Measurements from ENCODE around the gene RHOBTB1.
"Not testable (repeated sequence)": the region's sequence is repeated elsewhere in the genome, so short reads cannot be mapped to it uniquely, and the experiment has no call there.

RHOBTB1 gene

DNA sequence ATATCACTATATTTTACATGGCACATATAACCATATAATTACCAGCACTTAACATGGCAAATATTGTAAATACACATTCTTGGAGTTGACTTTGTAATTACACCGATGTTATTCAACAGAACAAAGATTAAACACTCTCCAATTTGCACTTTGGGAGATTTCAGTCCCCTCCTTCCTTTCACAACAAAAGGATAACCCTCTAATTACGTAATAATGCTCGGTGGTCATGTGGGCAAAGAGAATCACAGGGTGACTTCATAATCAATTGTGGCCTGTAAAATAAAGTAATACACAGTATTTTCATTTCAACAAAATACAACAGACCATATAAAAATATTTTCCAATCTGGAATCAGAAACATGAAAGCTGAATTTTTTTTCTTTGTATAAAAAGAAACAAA is 73.2 kb downstream of the RHOBTB1 start:
- in situ Hi-C loops (cut with HindIII; ENCODE audit: low sequenced_read_pairs) = no loop called here

DNA sequence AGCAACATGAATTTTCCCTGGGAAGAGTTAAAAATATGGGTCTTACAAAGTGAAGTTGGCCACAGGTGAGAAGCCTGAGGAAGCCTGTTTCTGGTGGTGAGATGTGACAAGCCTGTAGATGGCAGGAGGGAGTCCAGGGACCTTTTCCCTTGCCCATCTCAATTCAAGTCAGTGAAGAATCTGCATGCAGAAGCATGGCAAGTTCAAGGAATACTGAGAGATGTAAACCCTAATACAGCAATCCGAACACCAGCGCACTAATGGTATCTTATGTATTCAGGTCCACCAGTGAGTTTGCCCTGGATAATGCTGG is 73.6 kb downstream of the RHOBTB1 start:
- in situ Hi-C loops (cut with HindIII; ENCODE audit: low sequenced_read_pairs) = no loop called here

DNA sequence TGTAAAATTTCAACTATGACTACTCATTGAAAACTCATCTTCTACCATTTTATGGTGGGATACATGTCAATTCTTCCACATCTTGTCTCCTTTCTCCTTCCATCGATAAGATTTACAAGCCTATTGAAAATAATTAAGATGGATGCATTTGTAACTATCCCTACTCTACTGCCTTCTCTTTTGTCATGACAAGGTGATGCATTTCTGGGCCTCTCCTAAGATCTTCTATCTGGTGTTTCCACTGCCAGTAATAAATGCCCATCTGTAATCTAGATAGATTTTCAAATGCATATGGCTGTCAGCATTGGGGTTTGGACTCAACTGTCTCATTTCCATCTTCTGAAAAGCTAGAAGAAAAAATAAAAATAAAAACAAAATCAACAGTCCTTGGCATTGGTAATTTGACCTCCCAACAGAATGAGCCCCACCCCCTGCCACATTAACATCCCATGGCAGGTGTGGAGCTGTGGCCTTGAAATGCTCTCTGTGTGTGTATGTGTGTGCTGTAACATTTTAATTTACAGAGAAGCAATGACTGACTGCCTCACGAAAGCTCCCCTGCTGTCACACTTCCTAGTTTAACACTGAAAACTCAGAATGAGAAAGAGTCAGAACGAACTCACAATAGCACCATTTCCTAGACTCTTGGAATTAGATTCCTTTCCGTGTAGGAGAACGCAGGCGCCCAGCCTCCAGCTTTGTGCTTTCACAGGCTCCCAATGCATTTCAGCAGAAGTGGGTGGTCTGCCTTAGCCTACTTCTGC is 74.2 kb downstream of the RHOBTB1 start:
- in situ Hi-C loops (cut with HindIII; ENCODE audit: low sequenced_read_pairs) = no loop called here

DNA sequence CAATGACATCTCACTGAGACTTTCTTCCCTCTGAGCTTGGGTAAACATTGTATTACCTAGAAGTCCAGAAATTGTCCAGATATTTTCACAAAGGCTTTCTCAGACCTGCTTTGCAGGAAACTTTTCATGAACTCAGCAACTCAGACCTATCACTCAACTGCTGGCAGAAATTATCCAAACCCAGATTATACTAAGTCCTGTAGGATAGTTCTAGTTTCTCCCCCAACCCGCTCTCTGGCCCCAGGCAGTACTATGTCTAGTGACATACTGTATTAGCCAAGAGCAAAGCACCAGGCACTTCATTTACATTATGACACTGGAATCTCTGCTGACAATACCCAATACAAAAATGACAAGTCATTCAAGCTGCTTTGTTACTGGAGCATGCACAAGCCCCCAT is 75.0 kb downstream of the RHOBTB1 start:
- in situ Hi-C loops (cut with HindIII; ENCODE audit: low sequenced_read_pairs) = no loop called here

DNA sequence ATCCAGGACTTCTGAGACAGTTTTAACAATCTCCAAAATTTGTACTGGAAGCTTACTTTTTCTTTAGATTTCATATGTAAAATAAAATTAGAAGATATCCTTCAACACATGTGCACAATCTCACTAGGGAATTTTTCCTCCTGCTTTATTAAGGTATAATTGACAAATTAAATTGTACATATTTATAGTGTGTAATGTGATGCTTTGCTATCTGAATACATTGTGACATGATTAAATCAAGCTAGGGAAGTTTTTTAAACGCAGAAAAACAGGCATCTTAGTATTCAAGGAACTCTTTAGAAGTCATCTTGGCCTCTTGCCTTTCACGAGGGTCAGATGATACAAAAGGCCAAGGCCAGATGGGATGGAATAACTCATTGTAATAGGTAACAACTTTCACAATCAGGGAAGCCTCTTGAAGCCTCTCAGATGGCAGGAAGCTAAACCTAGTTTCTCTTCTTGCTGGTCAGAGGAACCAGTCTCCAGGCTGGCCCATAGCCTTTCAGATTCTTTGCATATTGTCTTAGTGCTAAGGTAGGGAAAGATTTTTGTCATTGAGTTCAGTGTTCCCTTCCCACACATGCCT is 78.7 kb downstream of the RHOBTB1 start:
- in situ Hi-C loops (cut with HindIII; ENCODE audit: low sequenced_read_pairs) = no loop called here

DNA sequence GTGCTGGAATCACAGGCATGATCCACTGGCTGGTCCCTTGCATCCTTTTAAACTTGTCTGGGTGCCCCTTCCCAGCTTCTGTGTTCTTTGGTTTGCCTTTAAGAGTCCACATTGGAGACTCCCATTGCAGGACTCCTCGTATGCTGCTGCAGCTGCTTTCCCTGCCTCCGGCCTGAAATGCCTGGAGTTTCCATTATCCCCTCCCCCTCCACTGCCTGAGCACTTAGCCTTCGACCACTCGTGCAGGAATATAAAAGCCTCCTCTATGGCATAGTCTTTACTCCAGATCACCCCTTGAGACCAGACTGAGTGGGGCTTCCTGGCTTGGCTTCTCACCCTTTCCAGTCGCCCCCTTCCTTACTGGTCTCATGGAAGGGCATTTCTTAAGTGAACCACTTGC is 80.2 kb downstream of the RHOBTB1 start:
- in situ Hi-C loops (cut with HindIII; ENCODE audit: low sequenced_read_pairs) = no loop called here

DNA sequence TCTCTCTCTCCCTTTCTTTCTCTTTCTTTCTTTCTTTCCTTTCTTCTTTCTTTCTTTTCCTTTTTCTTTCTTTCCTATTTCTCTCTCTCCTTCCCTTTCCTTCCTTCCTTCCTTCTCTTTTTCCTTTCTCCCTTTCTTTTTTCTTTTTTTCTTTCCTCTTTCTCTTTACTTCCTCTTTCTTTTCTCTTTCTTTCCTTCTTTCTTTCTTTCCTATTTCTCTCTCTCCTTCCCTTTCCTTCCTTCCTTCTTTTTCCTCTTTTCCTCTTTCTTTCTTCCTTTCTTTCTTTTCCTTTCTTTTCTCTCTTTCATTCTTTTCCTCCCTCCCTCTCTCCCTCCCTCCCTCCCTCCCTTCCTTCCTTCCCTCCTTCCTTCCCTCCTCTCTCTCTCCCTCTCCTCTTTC is 81.5 kb downstream of the RHOBTB1 start:
- in situ Hi-C loops (cut with HindIII; ENCODE audit: low sequenced_read_pairs) = no loop called here

DNA sequence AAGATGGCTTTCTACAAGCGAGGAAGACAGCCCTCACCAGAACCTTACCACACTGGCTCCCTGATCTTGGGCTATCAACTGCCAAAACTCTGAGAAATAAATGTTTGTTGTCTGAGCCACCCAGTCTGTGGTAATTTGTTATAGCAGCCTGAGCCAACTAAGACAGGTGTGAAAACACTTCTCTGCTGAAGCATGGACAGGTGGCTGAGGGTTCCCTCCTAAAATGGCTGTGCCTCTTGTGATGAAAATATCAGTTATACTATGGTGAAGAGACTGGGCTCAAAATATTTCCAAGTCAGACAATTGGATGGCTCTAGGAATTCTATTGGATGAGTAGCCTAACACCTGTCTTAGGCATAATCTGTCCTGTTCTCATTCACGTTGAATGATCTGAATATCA is 87.6 kb downstream of the RHOBTB1 start:
- in situ Hi-C loops (cut with HindIII; ENCODE audit: low sequenced_read_pairs) = no loop called here

DNA sequence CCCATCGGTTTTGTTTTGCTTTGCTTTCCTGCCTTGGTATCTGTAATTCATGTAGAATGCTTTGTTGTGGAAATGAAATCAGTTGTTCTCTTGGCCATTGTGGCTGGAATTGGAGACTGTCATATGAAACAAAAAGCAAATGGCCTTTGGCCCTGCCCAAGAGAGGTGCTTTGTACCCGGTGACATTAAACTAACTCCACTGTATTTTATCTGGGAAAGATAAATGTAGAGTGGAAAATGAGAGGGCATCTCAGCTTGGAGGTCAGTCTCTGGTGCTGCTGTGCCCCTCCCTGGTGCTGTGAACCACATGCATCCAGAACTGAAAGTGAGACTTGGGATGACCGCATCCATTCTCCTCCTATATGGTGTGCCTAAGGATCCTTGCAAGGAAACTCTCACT is 90.3 kb downstream of the RHOBTB1 start:
- in situ Hi-C loops (cut with HindIII; ENCODE audit: low sequenced_read_pairs) = no loop called here

DNA sequence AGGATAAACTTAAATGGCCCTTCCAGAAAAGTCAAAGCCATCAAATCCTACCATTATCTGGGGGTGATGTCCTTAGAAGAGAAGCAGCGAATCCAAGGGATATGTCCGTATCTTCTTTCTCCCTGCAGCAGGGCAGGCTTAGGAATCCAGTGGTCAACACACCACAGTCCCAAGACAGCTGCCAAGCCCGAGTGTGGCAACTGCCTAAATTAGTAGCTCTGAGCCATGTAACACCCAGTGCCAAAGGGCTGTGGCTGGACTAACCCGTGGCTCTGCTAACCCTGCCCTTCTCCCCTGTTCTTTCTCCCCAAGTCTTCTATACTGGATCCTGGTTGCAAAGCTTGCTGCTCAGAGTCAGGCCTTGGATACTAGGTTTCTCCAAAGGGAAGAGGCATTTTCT is 90.9 kb downstream of the RHOBTB1 start:
- in situ Hi-C loops (cut with HindIII; ENCODE audit: low sequenced_read_pairs) = no loop called here

DNA sequence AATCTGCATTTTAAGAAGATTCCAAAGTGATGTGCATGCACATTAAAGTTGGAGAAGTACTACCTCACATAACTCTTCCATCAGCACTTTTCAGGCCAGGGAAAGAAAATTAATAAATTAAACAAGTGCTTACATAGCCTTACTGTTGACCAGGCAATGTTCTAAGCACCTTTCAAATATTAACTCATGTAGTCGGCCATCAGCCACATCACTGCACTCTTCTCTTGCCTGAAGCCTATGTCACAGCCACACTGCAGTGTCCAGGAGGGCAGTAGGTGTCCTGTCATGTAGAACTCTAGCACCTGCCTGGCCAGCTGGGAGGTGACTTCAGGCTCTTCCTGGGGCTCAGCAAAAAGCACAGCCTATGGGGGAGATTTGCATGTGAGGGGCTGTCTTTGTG is 94.2 kb downstream of the RHOBTB1 start:
- in situ Hi-C loops (cut with HindIII; ENCODE audit: low sequenced_read_pairs) = no loop called here

DNA sequence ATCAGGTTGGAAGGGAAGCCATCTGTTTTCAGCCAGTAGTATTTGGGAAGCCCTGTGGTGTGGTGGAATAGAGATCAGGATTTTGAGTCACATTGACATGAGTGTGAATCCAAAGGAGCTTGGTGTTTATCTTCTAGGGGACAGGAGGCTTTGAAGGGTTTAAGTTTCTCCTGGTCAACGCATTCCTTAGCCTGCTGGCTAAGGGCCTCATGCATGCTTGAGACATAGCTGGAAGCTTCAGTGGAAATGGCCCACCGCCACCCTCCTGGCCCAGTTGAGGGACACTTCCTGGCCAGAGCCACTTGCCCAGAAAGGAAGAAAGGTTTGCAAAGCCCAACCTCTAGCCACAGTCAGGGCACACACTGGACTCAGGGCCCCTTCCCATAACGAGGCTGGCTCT is 94.8 kb downstream of the RHOBTB1 start:
- in situ Hi-C loops (cut with HindIII; ENCODE audit: low sequenced_read_pairs) = no loop called here

DNA sequence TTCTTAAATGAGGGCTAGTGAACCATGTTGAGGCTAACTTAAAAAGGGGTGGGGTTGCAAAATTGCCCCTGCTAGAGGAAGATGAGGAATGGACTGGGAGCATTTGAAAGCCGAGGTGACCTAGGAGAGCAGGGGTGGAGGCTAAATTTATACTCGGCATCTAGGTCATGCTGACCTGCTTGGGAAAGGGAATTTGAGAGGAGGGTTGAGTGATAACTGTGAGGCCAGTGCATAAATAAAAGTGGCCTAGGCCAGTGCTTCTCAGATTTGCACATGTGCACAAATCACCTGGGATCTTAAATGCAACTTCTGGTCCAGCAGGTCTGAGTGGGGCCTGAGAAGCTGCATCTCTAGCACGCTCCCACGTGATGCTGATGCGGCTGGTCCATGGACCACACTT is 95.3 kb downstream of the RHOBTB1 start:
- in situ Hi-C loops (cut with HindIII; ENCODE audit: low sequenced_read_pairs) = no loop called here

DNA sequence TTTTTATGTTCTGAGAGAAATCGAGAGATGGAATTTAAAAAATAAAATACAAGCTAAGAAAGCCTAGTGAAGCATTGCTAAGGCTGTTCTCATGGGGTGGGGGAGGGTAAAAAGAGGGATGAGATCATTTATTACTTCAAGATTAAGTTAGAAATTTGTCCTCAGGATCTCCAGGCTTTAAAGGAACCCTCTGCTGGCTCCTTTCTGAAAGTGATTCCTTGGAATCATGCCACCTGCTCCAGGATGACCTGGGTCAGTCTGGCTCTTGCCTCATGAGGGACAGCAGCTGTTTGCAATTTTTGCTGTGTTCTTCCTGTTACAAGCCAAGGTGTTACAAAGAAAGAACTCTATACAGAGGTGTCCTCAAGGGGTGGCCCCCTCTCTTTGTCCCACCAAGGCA is 95.9 kb downstream of the RHOBTB1 start:
- in situ Hi-C loops (cut with HindIII; ENCODE audit: low sequenced_read_pairs) = no loop called here

DNA sequence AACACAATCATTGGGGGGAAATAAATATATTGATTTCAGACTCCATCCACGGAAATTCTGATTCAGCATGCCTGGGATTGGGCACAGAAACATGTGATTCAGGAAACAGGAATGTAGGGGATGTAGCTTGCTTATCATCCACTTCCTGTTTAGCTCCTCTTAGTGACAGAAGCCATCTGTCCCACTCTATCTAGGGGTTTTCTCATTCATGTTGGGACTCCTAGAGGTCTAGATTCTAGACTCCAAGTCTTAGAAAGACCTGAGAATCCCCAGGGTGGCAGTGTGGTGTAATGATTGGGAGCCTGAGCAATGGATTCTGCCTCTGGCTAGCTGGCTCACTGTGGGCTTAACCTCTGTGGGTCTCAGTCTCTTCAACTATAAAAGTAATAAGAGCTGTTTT is 97.8 kb downstream of the RHOBTB1 start:
- in situ Hi-C loops (cut with HindIII; ENCODE audit: low sequenced_read_pairs) = no loop called here

DNA sequence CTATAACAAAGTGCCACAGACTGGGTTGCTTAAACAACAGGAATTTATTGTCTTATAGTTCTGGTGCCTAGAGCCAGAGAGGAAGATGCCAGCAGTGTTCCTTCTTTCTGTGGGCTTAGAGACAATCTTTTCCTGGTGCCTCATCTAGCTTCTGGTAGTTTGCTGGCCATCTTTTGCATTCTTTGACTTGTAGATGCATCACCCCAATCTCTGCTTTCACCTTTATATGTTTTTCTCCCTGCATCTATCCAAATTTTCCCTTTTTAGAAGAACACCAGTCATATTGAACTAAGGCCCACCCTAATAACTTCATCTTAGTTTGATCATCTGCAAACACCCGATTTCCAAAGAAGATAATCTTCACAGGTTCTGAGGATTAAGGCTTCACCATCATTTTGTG is 98.9 kb downstream of the RHOBTB1 start:
- in situ Hi-C loops (cut with HindIII; ENCODE audit: low sequenced_read_pairs) = no loop called here

DNA sequence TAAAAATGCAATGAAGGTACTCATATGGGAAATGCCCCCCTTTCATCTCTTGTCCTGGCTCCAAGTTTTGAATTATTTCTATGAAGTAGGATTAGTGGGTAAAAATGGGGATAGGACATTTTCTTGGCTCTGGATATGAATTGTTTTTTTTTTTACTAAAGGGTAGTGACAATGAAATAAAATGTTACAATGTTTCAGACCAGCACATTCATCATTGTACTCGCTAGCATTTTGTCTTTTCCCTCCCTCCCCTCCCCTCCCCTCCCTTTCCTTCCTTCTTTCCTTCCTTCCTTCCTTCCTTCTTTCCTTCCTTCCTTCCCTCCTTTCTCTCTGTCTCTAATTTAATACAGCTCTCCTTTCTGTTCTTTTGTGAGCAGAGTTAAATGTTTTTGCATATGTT is 101.3 kb downstream of the RHOBTB1 start:
- in situ Hi-C loops (cut with HindIII; ENCODE audit: low sequenced_read_pairs) = no loop called here

DNA sequence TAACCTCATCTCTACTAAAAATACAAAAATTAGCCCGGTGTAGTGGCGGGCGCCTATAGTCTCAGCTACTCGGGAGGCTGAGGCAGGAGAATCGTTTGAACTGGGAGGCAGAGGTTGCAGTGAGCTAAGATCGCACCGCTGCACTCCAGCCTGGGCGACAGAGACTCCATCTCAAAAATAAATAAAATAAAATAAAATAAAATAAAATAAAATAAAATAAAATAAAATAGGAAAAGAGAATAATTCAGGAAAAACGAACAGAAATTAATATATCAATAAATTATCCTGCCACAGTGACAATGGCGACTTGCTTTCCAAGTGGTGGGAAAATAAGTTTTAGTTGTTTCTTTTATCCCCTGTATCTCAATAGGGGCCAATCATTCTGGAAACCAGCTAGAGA is 102.8 kb downstream of the RHOBTB1 start:
- in situ Hi-C loops (cut with HindIII; ENCODE audit: low sequenced_read_pairs) = not testable (repeated sequence)

DNA sequence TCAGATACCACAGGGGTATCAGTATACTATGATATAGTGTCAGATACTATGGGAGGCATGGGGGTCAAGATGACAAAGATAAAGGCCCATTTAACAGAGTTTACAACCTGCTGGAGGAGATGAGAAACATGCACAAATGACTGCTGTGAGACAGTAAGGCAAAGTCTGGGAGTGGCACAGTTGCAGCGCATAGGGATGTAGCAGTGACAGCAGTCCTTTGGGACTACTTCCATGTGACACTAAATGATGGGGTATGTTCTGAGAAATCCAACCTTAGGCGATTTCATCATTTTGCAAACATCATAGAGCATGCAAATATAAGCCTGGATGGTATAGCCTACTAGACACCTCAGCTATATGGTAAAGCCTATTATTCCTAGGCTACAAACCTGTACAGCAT is 108.9 kb downstream of the RHOBTB1 start:
- in situ Hi-C loops (cut with HindIII; ENCODE audit: low sequenced_read_pairs) = no loop called here

DNA sequence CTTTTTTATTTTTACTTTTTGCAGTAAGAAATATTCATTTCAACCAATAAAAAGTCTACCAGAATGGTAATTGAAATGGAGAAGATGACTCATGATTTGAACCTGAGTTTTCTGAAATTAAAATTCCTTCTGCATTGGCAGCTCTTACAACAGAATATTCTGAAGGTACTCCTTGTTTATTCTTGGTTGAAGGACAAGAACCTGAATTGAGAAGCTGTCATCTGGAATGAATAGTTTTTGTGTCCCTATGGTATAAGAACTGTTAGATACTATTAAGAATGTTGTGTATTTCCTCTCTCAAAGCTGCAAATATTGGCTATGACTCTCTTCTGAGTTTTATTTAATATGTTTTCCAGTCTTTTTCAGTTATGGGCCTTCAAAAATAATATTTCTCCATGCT is 109.6 kb downstream of the RHOBTB1 start:
- in situ Hi-C loops (cut with HindIII; ENCODE audit: low sequenced_read_pairs) = no loop called here

DNA sequence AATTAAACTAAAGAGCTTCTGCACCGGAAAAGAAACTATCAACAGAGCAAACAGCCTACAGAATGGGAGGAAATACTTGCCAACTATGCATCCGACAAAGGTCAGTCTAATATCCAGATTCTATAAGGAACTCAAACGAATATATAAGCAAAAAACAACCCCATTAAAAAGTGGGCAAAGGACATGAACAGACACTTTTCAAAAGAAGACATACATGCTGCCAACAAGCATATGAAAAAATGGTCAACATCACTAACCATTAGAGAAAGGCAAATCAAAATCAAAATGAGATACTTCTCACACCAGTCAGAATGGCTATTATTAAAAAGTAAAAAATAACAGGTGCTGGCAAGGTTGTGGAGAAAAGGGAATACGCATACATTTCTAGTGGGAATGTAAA is 111.8 kb downstream of the RHOBTB1 start:
- in situ Hi-C loops (cut with HindIII; ENCODE audit: low sequenced_read_pairs) = not testable (repeated sequence)

DNA sequence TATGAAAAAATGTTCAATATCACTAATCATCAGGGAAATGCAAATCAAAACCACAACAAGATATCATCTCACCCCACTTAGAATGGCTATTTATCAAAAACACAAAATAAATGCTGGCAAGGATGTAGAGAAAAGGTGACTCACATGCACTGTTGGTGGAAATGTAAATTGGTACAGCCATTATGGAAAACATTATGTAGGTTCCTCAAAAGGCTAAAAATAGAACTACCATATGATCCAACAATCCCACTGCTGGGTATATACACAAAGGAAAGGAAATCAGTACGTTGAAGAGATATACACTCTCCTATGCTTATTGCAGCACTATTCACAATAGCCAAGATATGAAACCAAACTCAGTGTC is 115.5 kb downstream of the RHOBTB1 start:
- in situ Hi-C loops (cut with HindIII; ENCODE audit: low sequenced_read_pairs) = no loop called here

DNA sequence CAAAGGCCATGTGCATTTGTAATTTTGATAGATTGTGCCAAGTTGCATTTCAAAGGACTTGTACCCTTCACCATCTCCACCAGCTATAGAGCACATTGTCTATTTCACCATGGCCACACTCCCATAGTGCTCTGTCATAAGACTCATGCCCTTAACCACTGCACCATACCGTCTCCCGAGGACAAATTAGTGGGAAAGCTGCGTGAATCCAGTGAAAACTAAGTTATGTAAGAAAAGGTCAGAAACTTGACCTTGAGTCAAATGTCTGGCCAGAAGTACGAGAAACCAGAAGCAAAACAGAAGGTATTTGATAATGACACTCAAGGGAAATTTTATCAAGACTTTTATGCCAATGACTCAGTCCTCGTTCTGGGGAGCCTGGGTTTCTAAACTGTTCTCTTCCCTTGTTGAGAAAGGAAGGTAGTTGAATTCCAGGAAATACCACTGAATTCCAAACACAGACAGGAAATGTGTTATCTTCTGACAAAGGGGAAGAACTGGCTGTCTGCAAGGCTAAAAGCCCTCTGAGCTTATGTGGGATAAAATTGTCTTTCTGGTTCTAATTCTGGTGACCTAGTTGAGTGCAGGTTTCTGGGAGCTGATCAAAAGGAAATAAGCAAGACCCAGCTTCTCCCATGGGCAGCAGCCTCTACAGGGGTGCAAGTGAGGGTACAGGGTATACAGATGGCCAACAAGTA is 116.0 kb downstream of the RHOBTB1 start:
- in situ Hi-C loops (cut with HindIII; ENCODE audit: low sequenced_read_pairs) = no loop called here
